T-helper 1 cell (primary cell): ENCODE measurements around the gene ERO1B.

Experiments used
- DNase-seq, 5 donors: peaks; one replicate each; pipeline ENCODE4 v3.0.0-alpha.2; 2012 to 2020

Gene ERO1B

DNA sequence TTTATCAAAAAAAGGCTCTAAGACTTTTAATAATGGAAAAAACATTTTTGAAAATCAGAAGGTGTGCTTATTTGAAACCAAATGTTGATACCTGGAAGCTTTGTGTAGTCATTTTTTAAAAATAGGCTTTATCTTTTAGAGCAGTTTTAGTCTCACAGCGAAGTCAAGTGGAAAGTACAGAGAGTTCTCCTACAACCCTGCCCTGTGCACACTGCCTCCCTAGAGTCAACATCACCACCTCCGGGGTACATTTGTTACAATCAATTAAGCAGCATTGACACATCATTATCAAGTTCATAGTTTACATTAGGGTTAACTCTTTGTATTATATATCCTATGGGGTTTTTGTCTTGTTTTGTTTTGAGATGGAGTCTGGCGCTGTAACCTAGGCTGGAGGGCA lies 10.7 kb upstream of the ERO1B start:
- DNase-seq = no peak

DNA sequence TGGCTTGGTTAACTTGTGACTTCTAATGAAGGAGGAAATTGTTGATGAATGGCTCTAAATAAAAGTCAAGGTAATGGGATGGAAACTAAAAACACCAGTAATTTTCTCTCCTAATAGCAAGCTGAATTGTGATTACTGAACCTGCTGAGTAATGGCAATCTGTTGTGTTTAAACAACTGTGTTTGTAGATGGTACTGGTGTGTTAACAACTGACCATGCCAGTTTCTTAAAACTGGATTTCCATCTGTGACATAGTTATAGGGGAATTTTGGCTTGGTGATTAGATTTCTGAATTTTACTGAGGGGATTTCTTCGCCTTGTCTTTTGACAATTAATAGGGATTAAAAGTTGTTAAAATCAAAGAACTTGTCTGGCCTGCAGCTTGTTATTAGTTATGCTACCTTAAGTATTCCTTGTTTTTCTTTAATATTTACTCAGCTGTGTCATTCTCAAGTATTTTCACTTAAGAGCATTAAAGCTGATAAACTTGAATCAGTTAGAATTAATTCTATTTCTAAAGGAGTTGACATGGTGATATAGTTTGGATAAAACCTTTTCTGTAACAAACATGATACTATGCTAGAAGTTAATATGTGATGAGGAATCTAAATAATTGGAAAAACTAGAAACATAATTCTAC lies 7.9 kb upstream of the ERO1B start:
- DNase-seq = no peak

DNA sequence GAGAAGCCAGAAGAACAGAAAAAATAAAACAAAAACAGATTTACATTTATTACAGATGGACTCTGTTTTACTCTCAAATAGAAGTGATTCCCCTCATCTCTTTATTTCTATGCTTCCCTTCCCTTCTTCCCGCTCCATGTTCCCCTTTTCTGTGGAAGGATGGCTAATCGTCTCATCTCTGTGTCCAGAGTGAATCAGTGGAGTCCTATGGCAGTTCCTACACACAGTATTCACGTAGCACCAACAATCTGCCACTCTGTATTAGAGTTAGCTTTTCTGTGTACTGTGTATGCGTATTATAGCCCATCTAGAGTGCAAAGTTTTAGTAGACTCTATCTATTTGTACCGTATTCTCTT lies 6.8 kb upstream of the ERO1B start:
- no peak for DNase-seq

DNA sequence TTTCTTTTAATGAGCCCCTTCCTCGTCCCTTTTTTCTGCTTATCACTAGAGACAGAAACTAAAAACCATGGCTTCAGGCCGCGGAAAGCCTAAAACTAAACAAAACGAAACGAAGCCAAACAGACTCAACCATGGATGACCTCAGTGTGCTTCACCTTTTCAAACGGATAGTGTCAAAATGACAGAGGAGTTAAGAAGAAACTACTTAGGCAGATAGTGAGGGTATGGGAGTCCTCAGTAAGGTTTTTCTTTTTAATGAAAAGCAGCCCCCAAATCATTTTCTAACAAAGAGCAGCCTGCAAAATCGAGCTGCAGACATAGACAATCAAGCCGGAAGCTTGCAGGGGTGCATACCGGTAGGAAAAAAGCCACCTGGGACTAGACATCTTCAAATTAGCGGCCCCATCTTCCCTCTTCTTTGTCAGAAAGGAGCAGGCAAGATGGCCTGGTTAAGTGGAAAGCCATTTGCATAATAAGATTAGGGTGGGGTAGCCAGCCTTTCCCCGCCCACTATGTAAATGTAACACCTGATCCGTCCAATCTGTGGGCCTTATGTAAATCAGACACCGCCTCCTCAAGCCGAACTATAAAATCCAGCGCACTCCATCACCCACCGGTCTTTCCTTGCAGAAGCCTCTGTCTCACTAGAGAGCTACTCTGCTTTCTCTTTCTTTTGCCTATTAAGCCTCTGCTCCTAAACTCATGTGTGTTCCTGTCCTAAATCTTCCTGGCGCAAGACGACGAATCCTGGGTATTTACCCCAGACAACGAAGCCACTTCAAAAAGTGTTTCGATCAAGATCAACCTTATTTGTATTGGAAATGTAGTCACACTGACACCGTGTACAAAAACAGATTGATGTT lies 6.2 kb upstream of the ERO1B start:
- DNase-seq = no peak

DNA sequence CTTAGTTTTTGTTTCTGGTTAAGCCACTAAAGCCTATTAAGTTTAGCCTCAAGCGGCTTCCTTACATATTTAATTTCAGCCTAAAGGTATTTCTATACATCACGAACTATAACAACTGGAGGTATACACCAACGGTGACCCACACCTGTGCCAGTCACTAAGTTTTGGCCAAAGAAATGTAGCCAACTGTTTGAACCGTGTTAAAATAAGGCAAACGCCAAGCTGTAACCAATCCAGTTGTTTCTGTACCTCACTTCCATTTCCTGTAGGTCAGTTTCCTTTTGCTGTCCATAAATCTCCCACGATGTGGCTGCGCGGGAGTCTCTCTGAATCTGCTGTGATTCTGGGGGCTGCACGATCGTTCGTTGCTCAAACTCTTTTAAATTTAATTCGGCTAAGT lies 5.6 kb upstream of the ERO1B start:
- no peak for DNase-seq

DNA sequence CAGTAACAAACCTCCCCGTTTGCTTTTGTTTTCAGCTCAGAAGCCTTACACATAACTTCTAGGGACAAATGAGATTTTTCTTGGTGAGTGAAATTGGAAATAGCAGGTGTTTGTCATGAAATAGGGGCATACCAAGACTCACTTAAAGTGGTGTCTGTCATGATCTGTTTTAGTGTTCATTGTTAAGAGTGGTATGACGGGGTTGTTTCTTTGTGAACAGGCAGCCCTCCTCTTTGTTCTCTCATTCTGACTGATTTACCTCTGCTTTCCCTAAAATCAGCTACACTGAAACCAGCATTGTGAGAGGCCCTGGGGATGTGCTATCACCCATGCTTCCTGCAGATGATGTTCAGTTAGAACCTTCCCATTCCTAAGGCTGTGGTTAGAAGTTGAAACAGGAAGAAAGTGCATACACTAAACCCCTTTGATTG lies 2.5 kb upstream of the ERO1B start:
- DNase-seq = peak in 1 of 5 donors; percentile 57

DNA sequence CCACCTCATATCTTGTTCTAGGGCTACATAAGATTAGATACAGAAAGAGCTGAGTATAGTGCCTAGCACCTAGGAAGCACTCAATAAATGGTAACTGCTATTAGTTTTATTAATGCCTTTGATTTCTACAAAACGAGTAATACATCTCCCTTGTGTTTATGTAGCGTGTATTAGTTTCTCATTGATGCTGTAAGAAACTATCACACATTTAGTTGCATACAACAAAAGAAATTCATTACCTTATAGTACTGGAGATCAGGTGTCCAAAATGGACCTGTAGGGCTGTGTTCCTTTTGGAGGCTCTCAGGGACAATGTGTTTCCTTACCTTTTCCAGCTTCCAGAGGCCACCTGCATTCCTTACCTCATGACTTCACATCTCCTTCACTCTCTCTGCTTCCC lies 961 bp upstream of the ERO1B start:
- no peak for DNase-seq

DNA sequence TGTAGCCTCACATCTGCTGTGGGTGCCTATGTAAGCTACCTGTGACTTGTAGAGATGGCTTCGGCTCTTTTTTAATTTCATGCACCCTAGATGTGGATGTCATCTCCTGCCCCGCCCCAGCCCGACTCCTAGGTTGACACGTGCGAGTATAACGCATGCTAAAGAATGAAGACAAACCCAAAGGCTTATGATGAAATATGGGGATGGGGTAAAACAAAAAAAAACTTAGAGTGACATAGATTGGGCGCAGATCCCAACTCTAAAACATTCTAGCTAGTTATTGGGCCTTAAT lies 613 bp upstream of the ERO1B start:
- DNase-seq = peak in 1 of 5 donors; percentile 17

DNA sequence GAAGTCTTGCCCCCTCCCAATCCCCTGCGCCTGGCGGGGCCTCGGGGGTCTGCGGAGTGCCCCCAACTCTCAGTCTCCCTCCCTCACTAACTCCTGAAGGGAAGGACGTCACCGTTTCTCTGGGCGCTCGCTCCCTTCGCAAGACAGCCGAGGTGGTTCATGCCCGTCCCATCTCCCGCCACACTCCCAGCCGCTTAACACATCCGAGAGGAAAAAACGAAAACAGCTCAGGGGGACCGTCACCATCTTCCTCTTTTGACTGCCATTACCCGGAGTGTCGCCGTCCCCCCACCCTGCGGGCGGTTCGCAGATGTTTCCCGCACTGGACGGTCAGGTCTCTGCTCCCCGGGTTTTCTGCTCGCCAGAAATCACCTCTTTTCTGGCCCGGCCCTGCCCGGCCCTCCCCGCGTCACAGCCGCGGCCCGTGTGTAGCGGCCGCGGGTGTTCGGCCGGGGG lies 532 bp downstream of the ERO1B start:
- DNase-seq = peak in 3 of 5 donors; percentile 5 to 19 (median 14)

DNA sequence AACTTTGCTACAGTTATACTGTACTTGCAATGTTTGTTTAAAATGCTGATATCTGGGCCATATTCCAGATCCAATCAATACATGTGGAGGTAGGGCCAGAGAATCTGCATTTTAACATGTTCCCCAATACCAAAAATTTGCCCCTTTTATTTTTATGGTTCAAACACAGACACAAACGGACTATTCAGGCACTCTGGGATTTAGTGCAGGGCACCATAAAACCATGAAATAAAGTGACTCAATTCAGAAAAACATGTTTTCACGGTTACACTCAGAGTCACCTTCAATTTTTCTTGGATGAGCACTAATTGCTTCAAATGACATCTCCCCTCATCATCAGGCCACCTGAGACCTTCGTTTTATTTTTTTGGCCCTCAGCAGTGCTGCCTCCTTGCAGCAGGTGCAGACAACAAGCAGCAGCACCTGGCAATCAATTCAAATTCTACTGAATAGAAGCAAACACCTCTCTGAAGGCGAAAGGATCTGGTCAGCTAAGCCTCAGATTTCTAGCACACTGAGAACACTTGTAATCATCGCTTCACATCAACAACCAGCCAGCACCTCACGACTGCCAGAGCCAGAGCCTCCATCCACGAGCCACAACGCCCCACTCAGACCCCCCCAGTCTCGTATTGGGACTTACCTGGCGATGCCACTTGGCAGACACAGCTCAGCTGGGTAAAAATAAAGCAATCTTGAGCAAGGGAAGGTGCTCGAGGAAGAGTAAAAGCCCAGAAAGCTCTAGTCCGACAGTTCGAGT lies 1.1 kb downstream of the ERO1B start:
- peak in 4 of 5 donors; percentile 7 to 28 (median 18) for DNase-seq

DNA sequence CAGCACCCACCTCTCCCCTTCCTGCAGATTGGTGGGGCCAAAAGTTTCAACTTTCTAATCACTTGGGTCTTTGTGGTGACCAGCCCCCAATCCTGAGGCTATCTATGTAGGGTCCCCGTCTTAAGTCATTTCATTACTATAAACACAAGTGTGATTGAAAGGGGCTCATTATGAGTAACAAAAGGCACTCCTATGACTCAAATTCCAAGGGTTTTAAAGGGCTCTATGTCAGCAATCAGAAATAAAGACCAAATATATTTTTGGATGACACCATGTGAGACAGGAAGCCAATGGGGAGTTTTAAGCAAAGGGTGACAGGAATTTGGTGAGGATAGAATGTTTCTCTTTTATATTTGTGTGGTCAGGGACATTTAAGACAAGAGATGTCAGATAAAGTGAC lies 6.2 kb downstream of the ERO1B start:
- no peak for DNase-seq

DNA sequence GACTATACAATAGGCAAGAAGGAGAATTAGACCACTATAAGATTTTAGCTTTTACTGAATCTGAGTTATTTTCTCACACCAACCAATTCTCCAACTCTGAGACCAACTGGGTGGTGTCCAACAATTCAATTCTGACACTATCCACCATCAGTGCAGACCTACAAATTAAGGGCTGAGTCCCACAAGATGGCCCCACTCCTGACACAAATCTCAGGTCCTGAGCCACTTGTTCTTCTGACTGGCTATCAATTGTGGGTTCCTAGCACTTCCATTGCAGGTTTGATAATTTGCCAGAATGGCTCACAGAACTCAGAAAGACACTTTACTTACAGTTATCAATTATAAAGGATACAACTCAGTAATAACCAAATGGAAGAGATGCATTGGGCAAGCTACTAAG lies 6.7 kb downstream of the ERO1B start:
- no peak for DNase-seq

DNA sequence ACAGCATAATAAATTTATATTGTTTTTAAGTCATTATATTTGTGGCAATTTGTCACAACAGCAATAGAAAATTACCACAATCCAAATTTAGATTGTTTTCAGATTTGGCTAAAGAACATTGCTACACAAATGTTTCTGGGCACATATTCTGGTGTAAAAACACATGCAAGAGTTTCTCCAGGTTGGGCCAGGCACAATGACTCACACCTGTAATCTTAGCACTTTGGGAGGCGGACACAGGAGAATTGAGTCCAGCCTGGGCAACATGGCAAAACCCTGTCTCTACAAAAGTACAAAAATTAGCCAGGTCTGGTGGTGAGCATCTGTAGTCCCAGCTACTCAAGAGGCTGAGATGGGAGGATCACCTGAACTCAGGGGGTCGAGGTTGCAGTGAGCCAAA lies 8.4 kb downstream of the ERO1B start:
- no peak for DNase-seq

DNA sequence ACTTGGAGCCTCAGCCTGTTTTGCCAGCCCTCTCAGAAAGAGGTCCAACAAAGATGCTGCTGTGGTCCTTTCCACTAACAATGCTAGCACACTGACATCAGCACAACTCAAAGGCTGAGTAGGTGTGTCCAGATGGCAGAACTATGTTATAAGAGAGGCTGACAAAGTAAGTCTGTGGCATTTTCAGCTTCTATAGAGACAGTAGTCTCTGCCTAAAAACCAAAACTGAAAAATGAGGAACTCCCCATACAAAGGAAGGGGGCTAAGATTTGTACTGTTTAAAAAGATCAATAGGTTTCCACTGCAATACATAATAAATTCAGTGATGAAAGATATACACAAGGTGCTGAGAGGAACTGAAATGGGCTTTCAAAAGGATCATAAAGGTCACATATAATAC lies 12.3 kb downstream of the ERO1B start:
- no peak for DNase-seq

DNA sequence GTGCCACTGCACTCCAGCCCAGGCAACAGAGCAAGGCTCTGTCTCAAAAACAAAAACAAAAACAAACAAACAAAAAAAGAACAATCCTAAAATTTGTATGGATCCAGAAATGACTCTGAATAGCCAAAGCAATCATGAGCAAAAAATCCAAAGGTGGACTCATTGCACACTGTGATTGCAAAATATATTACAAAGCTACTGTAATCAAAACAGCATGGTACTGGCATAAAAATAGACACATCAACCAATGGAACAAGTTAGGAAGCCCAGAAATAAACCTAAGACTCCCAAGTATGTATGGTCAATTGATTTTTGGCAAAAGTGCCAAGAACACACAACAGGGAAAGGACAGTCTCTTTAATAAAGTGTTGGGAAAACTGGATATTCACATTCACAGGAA lies 19.9 kb downstream of the ERO1B start:
- no peak for DNase-seq

DNA sequence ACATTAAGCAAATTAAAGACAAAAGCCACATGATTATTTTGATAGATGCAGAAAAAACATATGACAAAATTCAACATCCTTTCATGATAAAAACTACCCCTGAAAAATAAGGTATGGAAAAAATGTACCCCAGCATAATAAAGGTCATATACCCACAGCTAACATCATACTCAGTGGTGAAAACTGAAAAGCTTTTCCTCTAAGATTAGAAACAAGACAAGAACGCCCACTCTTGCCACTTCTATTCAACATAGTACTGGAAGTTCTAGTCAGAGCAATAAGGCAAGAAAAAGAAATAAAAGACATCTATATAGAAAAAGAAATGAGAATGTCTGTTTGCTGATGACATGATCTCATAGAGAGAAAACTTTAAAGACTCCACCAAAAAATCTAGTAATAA lies 20.7 kb downstream of the ERO1B start:
- DNase-seq = no peak

DNA sequence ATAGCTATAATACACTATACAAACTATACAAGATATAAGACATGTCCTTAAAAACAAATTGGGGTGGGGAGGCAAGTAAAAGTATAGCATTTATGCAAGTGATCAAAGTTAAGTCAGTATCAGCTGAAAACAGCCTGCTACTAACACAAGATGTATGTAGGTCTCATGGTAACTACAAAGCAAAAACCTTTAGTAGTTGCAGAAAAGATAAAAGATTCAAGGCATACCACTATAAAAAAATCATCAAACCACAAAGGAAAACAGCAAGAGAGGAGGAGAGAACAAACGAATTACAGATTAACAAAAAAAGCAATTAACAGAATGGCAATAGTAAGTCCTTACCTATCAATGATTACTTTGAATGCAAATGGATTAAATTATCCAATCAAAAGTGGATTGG lies 22.7 kb downstream of the ERO1B start:
- DNase-seq = no peak

DNA sequence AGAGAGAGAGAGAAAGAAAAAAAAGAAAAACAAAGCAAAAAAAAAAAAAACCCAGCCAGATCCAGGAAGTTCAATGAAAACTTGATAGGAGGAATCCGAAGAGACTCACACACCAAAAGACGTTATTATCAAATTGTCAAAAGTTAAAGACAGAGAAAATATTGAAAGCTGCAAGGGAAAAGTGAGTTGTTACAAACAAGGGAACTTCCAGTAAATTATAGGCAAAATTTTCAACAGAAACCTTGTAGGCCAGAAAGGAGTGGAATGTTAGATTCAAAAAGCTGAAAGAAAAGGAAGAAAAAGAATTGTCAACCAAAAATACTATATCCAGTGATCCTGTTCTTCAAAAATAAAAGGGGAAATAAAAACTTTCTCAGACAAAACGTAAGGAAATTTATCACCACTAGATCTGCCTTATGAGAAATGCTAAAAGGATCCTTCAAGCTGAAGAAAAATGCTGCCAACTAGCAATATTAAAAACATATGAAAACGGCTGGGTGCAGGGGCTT lies 23.6 kb downstream of the ERO1B start:
- no peak for DNase-seq

DNA sequence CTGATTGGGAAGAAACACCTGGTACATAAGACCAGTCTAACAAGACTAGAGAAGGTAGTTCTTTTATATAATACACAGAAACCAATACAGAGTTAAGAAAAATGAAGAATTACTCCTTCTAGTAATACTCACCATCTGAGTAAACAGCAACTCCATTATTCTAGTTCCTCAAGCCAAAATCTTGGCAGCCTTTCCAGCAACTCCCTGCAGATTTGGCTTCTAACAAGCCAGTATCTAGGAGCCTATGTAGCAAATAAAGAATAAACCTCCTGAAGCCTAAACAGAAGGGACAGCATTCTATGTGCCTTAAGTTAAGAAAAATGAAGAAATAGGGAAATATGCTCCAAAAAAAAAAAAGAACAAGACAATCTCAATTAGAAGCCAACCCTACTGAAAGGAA lies 24.5 kb downstream of the ERO1B start:
- DNase-seq = no peak

DNA sequence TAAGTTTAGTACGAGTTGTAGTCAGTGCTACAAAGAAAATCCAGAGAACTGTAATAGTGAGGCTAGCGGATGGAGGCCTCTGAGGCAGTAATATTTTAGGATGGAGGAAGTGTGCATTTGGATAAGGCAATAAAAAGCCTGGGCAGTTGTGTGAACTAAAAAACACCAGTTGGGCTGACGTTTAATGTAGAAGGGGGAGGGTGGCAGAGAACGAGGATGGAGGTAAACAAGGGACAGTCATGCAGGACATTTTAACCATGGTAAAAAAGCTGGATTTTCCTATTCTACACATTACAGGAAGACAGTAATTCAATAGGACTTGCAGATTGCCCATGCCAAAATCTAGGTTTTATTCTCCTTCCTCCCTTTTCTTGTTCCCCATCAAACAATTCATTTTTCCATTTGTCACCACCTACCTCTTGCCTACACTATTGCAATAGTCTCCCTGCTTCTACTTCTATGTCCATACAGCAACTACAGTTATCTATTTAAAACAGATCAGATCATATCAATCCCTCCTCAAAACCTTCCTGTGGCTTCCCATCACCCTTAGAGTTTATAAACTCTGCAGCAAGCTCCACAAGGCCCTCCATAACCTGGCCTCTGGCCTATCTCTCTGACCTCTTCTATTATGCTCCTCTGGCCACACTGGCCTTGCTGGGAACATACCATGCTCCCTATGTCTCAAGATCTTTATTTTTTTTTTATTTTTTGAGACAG lies 27.7 kb downstream of the ERO1B start:
- no peak for DNase-seq

DNA sequence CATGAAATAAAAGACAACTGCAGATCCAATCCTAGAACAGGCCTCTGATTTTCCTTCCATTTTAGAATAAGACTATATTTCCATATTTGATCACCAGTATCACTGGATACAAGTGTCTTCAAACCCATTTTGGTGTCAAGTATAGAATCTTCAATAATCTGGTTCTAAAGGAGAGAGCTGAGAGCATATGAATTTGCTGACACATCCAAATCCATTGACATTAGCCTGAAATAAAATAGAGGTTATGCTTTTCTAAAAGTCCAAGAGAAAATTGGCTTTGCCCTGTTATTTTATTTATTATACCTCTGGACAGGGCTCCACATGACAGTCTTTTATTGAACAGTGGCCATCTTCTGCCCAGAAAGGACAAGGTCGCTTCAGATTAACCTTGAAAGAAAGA lies 28.6 kb downstream of the ERO1B start:
- no peak for DNase-seq

DNA sequence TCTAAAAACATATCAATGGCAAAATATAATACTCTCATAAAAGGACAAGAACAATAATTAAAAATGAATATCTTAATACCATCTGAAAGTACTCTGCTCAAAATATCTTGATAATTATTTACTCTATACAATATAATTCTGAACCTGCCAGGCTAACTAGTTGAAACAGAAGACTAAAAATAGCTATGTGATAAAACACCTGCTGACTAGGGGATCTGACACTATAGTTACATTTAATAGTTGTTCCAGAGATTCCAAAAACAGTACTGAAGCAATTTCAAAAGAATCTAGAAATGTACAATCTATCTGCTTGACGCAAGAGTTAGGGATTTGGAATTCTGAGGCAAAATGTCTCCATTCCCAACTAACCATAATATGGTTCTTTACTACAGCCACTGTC lies 30.2 kb downstream of the ERO1B start:
- DNase-seq = no peak

DNA sequence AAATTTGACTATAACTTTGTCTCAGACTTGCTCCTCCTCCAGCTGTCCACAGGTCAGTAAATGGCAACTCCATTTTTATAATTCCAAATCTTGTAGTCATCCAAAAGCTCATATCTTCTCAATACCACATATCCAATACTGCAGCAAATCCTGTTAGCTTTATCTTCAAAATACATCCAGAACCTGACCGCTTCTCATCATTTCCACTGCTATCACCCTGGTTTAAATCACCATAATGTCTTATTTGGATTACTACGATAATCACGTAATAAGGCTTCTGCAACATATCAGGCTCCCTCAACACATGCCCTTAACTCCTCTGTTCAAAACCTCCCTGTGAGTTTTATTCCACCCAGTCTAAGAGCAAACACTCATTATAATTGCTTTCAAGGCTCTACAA lies 34.5 kb downstream of the ERO1B start:
- DNase-seq = no peak
